ENCODE data around the gene MEX3D.
A peak's percentile ranks its signal among the peaks of the same experiment; 100 is the strongest.

Gene MEX3D

DNA sequence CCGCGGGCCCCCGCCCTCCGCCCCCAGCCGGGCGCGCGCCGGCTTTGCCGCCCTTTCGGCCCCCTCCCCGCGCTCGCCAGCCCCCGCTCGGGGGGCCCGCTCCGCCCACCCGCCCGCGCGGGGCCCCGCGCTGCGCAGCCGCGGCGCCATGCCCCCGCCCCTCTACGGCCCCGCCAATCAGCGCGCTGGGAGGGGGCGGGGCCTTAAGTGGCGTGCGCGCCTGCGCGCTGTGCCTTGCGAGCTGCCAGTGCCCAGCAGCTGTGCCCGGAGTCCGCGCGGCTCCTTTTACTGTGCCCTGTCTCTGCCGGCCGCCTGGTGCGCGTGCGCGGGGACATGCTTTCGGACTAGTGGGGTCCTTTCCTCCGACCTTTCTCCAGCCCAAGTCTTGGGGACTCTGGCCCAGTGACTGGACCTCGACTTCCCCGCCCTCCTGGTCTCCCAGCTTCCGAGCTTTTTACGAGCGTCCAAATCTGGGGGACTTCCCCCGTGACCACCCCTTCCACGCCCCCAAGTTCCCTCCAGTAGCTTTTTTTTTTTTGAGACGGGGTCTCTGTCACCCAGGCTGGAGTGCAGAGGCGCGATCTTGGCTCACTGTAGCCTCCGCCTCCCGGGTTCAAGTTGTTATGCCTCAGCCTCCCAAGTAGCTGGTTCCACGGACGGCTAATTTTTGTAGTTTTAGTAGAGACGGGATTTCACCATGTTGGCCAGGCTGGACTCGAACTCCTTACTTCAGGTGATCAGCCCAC, 24.8 kb upstream of the MEX3D start, which contains the start of gene MBD3:
Gene MBD3 (minus strand): TSS at position 111 of the 746 bp plus-strand sequence. CDS start 234 bp downstream, outside the sequence.
- DNase-seq: peak; percentile 93

DNA sequence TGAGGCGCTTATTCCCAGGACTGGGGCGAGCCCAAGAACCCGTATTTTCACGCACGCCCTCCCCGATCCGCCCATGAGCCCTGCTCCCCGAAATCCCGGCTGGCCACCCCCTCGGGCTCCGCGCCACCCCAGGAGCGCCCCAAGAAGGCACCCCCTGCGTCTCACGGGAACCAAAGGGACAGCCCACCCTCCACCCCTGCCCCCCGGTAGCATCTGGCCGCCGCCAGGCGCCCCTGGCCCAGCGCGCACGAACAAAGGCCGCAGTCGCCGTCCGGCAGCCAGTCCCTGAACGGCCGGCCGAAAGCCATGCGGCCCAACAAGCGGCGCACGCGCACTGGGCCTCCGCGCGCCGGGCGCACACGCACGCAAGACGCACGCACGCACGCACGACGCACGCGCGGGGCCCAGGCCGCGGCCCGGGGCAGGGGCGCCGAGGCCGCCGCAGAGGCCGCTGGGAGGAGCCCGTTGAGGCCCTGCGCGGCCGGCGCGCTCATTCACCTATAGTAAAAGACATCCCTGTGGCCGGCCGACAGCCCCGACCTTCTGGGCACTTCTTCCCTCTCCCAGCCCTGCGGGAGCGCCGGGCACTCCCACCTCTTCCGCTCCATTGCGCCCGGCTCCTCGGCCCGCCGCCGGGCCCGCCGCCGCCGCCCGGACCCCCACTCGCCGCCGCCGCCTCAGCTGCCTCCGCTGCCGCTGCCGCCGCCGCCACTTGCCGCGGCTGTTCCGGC, 24.1 kb upstream of the MEX3D start:
- DNase-seq: peak; percentile 86

DNA sequence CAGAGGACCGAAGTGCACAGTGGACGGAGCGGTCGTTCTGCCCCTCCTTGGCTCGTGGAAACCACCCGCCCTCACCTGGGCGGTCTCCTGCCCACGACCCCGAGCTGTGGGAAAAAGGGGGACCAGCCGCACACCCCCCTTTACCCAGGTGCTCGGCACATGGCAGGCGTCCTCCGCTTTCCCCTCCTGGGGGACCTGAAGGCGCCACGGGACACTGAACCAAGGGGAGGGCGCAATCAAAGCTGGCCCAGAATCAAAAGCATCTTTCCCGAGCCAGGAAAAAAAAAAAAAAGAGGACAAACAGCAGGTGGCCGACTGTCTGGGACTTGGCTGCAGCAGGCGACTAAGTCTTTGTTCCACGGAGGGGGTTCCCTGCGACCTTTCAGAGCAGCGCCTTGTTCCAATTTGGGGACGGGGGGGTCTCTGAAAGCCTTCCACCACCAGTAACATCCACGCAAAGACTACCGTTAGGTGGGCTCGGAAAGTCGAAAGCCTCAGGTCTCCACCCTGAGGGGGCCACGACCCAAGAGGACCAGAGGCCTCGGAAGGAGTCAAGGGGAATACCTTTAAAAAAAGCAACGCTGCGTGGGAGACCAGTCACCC, 23.4 kb upstream of the MEX3D start:
- DNase-seq: no peak

DNA sequence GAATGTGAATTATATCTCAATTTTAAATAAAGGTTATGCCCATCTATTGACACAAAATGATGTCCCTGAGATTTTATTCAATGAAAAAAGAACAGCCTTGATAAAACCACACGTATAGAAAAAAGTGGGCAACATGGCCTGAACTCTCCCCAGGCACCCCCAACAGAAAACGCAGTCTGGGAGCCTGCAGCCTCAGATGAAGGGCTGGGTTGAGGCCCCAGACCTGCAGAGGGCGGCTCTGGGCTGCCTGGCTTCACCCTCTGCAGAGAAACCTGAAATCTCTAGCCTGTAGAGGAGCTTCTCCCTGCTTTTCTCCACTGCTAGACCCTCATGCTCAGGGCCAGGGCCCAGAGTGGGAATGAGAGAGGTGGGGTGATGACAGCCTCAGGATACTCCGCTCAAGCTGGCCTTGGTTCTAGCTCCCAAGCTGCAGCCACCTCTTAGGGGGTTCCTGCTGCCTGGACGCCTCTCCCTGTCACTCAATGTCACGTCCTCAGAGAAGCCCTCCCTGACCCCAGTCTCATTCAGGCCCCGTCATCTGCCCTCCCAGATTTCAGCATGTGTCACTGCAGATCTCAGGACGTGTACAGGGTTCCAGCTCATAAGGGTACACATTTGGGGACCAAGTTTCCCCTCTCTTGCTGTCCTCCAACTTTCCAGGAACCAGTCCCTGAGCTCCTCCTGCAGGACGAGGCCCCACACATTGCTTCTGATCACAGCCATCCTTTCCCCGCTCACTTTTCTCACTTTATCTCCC, 22.7 kb upstream of the MEX3D start:
- DNase-seq: peak; percentile 39

DNA sequence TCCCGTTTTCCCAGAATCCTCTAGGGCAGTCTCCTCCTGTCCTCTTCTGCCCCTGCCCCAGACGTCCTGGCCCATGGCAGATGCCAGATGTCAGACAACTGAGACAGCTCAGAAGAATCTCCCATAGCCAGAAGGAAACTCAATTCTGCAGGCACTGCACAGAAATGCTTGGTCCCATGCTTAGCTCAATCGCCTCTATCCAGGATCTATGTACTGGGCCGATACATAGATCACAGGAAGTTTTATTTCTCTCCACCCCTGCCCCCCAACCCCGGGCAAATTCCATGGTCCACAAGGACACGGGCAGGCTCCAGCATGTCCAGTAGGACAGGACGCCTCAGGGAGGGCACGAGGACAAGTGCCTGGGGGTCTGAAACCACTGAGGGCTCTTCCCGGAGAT, 19.7 kb upstream of the MEX3D start:
- no peak for DNase-seq

DNA sequence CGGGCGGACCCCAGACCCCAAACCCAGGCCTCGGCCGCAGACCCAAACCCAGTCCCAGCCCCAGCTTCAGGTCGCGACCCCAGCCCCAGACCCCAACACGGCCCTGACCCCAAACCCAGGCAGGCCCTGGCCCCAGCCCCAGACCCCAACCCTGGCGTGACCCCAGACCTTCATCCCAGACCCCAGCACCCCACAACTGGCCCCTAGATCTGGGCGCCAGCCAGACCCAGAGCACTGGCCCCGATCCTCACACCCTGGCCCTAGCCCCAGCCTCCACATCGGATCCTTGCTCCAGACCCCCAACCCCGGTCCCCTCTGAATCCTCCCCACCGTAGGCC, 17.1 kb upstream of the MEX3D start:
- DNase-seq: no peak

DNA sequence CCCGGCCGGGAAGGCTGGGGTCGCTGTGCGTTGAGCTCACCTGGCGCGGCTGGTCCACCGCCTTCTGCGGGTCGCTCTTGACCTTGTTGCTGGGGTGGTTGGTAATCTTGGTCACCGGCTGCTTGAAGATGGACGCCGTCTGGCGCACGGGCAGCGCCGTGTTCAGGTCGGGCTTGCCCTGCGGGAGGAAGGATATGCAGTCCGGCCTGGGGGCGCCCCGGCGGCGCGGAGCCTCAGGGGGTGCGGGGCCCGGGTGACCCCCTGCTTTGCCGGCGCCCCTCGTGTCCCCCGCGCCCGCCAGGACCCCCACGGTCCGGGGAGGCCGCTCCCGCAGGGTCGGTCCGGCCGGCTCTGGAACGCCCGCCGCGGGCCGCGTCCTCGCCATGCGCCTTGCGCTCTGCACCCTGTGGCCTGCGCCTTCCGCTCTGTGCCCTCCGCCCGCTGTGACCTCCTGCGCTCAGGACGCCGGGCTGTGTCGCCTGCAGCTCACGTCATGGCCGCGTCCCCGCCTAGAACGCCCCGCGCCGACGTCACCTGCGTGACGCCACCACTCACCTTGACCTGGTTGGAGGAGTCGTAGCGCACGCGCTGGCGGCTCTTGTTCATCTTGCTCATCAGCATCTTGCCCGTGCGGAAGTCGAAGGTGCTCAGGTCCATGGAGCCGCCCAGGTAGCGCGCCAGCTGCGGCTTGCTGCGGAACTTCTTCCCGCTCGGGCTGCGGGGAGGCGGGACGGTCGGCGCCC, 16.5 kb upstream of the MEX3D start:
- no peak for DNase-seq

DNA sequence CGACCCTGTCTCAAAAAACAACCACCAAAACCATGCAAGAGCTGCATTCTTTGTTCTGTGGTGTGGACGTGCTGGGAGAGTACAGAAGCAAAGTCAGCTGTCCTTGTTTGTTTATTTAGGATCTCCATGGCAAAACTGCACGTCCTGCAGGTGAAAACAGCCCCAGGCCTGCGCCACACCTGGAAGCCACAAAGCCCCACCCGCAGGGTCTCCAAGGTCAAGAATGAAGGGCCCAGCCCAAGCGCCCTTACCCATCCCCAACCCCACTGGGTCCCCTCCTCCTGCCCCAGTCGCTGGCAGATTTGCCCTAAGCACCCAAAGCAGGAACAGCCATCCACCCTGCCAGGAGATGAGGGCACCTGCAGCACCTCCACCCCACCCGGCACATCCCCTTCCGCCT, 14.1 kb upstream of the MEX3D start:
- no peak for DNase-seq

DNA sequence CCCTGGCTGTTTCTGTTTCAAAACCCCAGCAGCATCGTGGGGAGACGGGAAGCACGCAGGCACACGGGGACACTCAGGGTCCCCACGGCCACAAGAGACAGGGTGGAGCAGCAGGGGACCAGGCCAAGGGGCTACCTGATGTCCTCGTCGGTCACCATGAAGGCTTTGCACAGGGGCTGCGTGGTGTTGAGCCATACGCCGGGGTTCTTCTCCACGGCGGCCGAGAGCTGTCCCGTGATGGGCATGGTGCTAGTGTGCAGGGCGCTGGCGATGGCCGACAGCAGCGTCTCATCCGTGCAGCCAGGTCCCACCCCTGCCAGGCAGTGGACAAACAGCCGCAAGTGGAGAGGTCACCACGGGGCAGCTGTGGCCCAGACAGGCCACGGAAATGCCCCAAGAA, 12.8 kb upstream of the MEX3D start:
- DNase-seq: no peak

DNA sequence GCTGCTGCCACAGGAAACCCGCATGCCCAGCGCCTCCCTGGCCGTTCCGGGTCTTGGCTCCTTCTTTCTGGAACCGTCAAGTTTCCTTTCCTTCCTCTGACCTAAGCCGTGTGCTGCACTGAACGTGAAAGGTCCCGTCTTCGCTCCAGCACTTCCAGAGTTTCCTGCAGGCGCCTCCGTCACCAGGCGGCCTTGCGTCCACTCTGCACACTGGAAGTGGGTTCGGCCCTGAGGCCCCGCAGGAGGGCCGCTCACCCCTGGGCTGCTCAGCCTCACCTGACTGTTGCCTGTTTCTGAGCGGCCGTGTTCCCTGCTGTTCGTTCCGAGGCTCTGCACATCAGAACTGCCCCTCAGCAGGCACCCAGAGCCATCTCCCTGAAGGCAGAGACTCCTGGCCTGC, 12.3 kb upstream of the MEX3D start:
- DNase-seq: no peak

DNA sequence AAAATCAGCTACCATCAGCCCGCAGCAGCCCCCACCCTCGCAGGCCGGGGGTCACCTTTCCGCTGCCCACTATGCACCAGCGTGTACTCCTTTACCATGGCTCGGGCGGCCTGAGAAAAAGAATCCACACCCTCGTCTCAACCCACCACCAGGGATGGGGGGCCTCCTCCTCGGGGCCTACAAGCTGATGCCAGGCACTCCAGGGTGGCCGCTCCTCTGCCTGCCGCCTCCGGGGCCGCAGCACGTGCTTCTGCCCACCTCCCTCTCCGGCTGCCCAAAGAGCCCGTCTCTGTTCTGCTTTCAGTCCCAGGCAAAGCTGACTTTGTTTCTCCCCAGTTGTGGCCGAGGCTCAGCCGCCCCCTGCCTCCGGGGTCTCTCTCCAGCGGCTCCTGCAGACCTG, 11.1 kb upstream of the MEX3D start:
- no peak for DNase-seq

DNA sequence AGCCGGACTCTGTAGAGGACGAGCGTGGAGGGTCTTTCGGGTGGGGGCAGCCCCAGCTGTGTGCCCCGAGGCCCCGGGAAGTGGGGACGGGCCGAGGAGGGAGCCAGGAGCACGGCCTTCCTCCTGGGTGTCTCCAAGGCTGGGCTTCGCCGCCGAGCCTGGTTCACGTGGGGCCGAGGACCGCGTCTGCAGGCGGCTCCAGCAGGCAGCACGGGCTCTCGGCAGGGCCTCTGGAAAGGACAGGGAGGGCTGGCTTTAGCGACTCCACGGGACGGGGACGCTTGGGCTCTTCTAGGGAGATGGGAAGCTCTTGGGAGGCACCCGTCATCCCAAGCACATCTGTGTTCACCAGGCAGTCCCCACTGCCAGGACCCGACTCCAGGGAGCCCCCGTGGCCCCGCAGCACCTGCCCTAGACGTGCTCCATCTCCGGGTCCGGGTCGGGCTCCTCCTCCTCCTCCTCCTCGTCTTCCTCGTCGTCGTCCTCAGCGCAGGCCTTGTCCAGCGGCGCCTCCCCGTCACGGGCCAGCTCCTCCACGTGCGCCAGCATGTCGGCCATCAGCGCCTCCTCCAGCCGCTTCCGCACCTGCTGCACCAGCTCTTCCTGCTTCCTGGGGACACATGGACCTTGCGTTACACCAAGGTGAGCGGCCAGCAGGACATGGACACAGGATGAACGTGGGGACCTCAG, 9.9 kb upstream of the MEX3D start:
- DNase-seq: no peak

DNA sequence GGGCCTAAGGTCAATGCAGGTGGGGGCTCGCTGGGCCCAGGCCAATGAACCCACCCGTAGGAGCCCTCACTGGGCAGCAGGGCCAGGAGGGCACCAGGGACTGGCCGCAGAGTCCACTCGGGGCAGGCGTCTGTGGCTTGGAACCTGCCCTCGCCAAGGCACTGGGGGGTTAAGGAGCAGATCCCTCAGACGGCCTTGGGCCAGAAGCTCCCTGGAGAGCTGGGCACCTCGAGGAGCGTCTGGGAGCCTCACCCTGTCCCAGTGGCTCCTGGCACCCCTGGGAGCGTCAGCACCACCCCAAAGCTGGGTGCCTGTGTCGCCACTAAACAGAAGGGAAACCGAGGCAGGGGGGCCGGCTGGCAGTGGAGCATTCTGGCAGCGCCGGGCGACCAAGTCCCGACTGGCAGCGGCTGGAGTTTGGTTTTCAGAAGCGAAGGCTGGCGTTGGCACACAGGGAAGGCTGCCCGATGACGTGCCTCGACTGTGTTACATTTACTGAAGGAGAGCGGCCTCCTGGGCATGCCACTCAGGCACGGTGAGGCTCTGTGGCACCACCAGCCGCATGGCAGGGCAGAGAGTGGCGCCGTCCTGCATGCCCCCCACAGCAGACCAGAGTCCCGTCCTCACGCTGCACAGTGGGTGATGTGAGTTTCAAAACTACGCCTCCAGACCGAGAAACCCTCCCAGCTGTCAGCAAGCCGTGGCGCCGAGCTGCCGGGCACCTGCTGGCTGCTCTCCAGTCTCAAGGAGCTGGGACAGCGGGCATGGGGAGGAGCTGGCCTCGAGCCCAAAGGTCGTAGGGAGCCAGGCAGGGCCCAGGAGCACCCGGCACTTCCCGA, 9.2 kb upstream of the MEX3D start:
- DNase-seq: no peak

DNA sequence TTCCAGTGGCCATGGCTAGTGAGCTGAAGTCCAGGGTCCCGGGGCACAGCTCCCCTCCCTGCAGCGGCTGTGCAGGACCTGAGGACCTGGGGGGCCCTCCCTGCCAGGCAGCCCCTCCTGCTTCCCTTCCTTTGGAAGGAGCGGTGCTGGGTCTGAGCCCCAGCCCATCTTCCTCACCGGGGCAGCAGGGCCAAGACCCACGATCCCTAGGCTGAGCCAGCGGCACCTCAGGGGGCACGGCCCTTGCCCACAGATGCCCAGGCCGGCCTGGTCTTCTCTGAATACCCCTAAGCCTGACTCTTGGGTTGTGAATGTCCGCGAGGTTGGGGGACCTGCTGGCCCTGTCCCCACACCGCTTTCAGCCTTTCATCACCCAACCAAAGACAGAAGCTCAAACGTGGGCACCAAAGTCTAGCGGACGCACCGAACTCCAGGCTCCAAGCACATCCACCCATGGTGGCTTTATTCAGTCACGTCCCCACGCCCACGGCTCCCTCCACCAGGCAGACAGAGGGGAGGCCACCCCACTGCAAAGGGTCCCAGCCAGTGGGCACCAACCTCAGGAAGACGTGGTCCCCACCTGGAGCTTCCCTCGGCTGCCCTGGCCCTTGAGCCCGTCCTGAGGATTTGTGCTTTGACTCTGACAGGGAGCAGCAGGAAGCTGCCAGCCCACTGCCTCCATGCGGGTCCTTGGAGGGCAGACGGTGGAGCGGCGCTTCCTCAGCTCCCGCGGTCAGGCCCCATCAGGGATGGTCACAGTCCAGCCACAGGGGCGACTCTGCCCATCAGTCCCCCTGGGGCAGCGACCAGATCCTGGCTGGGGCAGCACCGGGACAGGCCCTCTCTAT, 8.3 kb upstream of the MEX3D start:
- DNase-seq: no peak

DNA sequence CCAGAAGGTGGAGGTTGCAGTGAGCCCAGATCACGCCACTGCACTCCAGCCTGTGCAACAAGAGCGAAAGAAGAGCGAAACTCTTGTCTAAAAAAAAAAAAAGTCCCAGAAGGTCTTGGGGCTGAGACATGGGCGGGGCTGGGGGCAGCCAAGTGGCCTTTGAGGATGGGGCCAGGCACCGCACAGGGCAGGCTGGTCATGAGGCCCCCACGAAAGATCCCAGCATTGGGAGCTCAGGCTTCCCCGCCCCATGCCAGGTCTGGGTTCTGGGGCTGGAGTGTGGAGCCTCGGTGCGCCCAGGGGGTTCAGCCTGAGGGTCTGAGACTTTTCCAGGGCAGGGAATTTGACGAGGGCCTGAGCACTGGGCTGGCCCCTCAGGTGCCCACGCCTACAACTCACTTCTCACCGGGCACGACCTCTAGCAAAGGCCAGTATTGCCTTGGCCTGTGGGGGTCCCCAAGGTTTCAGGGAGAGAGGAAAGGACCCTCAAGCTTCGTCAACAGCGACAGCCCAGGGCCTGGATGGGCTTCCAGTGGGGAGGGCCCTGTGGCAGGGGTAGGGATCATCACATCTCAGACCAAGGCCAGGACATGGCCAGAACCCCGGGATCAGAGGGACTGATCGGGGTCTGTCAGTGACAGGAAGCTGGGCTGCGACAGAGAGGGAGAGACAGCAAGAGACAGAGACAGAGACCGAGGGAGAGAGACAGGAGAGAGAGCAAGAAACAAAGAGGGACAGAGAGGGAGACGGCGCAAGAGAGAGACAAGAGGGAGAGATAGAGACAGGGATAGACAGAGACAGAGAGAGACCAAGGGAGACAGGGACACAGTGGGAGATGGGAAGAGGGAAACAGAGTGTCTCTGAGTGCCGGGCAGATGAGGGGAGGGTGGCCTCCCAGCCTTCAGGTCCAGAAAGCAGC, 7.5 kb upstream of the MEX3D start:
- DNase-seq: no peak

DNA sequence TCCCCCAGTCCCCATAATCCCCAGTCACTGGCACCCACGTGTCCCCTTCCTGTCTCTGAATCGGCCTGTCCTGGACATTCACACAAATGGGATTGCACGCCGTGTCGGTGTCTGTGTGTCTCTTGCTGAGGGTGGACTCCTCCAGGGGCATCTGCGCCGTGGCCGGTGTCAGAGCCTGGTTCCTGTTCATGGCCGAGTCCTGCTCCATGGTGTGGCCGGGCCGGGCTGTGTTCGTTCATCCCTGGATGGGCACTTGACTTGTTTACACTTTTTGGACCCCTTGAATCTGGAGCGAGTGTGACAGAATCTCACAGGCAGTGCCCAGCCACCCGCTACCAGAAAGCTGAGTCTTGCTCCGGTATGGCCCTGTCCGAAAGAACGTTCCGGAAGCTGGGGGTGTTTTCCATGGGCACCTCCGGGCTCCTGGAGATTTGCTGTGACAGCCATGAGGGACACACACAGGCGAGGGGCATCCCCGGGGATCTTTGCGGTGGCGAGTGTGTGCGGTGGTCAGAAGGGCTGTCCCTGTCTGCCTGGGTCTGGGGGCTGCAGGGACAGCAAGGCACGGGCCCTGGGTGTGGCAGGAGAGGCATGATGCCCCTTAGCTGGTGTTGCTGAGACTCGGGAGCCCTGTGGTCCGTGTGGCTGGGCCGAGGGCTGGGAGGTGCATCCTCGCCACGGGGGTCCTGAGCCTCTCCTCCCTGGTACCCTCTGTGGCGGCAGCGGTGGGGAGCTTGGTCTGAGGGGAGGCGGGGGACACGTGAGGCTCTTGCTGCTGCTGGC, 6.4 kb upstream of the MEX3D start:
- no peak for DNase-seq

DNA sequence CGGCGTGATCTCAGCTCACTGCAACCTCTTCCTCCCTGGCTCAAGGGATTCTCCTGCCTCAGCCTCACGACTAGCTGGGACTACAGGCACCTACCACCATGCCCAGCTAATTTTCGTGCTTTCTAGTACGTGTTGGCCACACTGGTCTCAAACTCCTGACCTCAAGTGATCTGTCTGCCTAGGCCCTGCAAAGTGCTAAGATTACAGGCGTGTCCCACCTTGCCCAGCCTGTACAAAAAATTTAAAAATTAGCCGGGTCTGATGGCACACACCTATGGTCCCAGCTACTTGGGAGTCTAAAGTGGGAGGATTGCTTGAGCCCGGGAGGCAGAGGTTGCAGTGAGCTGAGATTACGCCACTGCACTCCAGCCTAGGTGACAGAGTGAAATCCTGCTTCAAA, 4.7 kb upstream of the MEX3D start:
- DNase-seq: no peak

DNA sequence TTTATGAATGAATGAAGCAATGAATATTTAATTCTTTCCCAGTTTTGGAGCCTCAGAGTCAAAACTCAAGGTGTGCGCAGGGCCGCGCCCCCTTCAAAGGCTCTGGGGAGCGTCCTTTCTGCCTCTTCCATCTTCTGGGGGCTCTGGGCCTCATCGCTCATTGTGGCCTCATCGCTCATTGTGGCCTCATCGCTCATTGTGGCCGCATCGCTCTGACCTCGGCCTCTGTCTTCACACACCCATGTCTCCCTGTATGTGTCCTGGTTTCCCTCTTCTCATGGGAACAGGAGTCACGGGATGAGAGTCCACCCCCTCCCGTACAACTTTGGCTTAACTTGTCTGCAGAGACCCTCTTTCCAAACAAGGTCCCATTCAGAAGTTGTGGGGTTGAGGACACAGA, 3.2 kb upstream of the MEX3D start:
- no peak for DNase-seq
